ENCODE results near the gene KRT23. TPM values are rescaled to one million over a fixed set of nuclear protein-coding genes. Genes with fewer than 3 reads are reported as not detected.

The KRT23 gene
- total RNA-seq, 1 donor from 2014 or later = not detected

Other genes starting within 250 kb of the KRT23 start
- gene KRT24, start 233.9 kb downstream of the KRT23 start, total RNA-seq = not detected in 2 replicates
- not detected in 2 replicates for gene KRT25, start 182.3 kb downstream of the KRT23 start, total RNA-seq
- gene KRT26, start 165.4 kb downstream of the KRT23 start, total RNA-seq = not detected in 2 replicates
- not detected in 2 replicates for gene KRT27, start 155.1 kb downstream of the KRT23 start, total RNA-seq
- not detected in 2 replicates for gene KRT28, start 137.7 kb downstream of the KRT23 start, total RNA-seq
- gene KRT10, start 115.0 kb downstream of the KRT23 start, total RNA-seq = 21.0 and 25.6 TPM in 2 replicates
- not detected in 2 replicates for gene KRT12, start 70.4 kb downstream of the KRT23 start, total RNA-seq
- not detected in 2 replicates for gene KRT20, start 52.4 kb downstream of the KRT23 start, total RNA-seq
- not detected in 2 replicates for gene KRT39, start 29.3 kb upstream of the KRT23 start, total RNA-seq
- gene KRT40, start 46.7 kb upstream of the KRT23 start, total RNA-seq = not detected in 2 replicates
- gene KRTAP3-3, start 56.5 kb upstream of the KRT23 start, total RNA-seq = not detected in 2 replicates
- not detected in 2 replicates for gene KRTAP3-2, start 62.3 kb upstream of the KRT23 start, total RNA-seq
- gene KRTAP3-1, start 71.5 kb upstream of the KRT23 start, total RNA-seq = not detected in 2 replicates
- not detected in 2 replicates for gene KRTAP1-5, start 89.6 kb upstream of the KRT23 start, total RNA-seq
- gene KRTAP1-4, start 92.5 kb upstream of the KRT23 start, total RNA-seq = not detected in 2 replicates
- not detected in 2 replicates for gene KRTAP1-3, start 97.2 kb upstream of the KRT23 start, total RNA-seq
- not detected in 2 replicates for gene KRTAP1-1, start 103.8 kb upstream of the KRT23 start, total RNA-seq
- gene KRTAP2-1, start 109.7 kb upstream of the KRT23 start, total RNA-seq = not detected in 2 replicates
- not detected in 2 replicates for gene KRTAP2-2, start 117.6 kb upstream of the KRT23 start, total RNA-seq
- not detected in 2 replicates for gene KRTAP2-3, start 122.5 kb upstream of the KRT23 start, total RNA-seq
- not detected in 2 replicates for gene KRTAP2-4, start 128.2 kb upstream of the KRT23 start, total RNA-seq
- gene KRTAP4-7, start 146.5 kb upstream of the KRT23 start, total RNA-seq = not detected in 2 replicates
- gene KRTAP4-8, start 160.5 kb upstream of the KRT23 start, total RNA-seq = not detected in 2 replicates
- not detected in 2 replicates for gene KRTAP4-16, start 164.6 kb upstream of the KRT23 start, total RNA-seq
- not detected in 2 replicates for gene KRTAP4-9, start 167.7 kb upstream of the KRT23 start, total RNA-seq
- not detected in 2 replicates for gene KRTAP4-11, start 180.7 kb upstream of the KRT23 start, total RNA-seq
- gene KRTAP4-12, start 186.5 kb upstream of the KRT23 start, total RNA-seq = not detected in 2 replicates
- not detected in 2 replicates for gene KRTAP4-6, start 202.9 kb upstream of the KRT23 start, total RNA-seq
- not detected in 2 replicates for gene KRTAP4-5, start 212.2 kb upstream of the KRT23 start, total RNA-seq
- not detected in 2 replicates for gene KRTAP4-4, start 223.1 kb upstream of the KRT23 start, total RNA-seq
- not detected in 2 replicates for gene KRTAP4-3, start 230.6 kb upstream of the KRT23 start, total RNA-seq
- not detected in 2 replicates for gene KRTAP4-2, start 240.6 kb upstream of the KRT23 start, total RNA-seq
- not detected in 2 replicates for gene KRTAP4-1, start 247.3 kb upstream of the KRT23 start, total RNA-seq

Measured in T-helper 1 cell treated with Interleukin-12 subunit alpha and Interleukin-12 subunit beta and Interleukin-4 antibody, amounts not matched to agents 30 ng/mL and 1 ng/mL, for 36 hours (primary cell).